NT2/D1 (cell line): ENCODE results near the gene SNX9.

Experiments used
- YY1 ChIP-seq: IDR thresholded peaks from 2 replicates; pipeline ENCODE4 v1.6.1; 2011; ENCODE audit not compliant: insufficient read length, insufficient read depth
- ZNF274 ChIP-seq: IDR thresholded peaks from 2 replicates; pipeline ENCODE4 v1.6.1; 2011; ENCODE audit warnings: mild to moderate bottlenecking, low read depth, low read length

- TF ChIP-seq YY1, result no peak
- TF ChIP-seq ZNF274, result no peak
These were observed 139.0 kb downstream of the SNX9 start for GRCh38 chr6:157961832-157962575.
